ENCODE measurements around the gene WDR44. TPM values are rescaled to one million over a fixed set of nuclear protein-coding genes. Genes with fewer than 3 reads are reported as not detected.

The WDR44 gene
- total RNA-seq, 1 donor from 2014 or later = 12.5 TPM

GRCh38 chrX:118392716-118393115 is 46.8 kb downstream of the WDR44 start:
- Mint-ChIP-seq H3K4me1 (peaks cover 2% of the 10 kb centered on the region), H3K36me3 (peaks cover 18% of the 10 kb centered on the region), H3K27ac (no peak overlapping the region), H3K4me3 (no peak overlapping the region), H3K9me3 (peaks cover 3% of the 10 kb centered on the region), H3K27me3 (ENCODE audit: low read depth) (no peaks in the 10 kb centered on the region)
- no peak for DNase-seq (ENCODE audit: low spot score in 2 of 2, unreplicated experiment in 2 of 2)
- no peak for TF ChIP-seq CTCF (IDR thresholded peaks at IDR 0.05; ENCODE audit: unreplicated experiment)

- no peak overlapping the region for H3K27ac Mint-ChIP-seq
- peaks cover 25% of the 10 kb centered on the region for H3K36me3 Mint-ChIP-seq
- no peak for DNase-seq (ENCODE audit: low spot score in 2 of 2, unreplicated experiment in 2 of 2)
- H3K9me3 Mint-ChIP-seq = peaks cover 4% of the 10 kb centered on the region
- H3K4me1 Mint-ChIP-seq = no peaks in the 10 kb centered on the region
- no peak overlapping the region for H3K4me3 Mint-ChIP-seq
- H3K27me3 Mint-ChIP-seq (ENCODE audit: low read depth) = no peaks in the 10 kb centered on the region
- no peak for TF ChIP-seq CTCF (IDR thresholded peaks at IDR 0.05; ENCODE audit: unreplicated experiment)
These were observed 50.2 kb downstream of the WDR44 start for GRCh38 chrX:118396113-118396512.

- H3K9me3 Mint-ChIP-seq = peaks cover 37% of the 10 kb centered on the region
- peaks cover 6% of the 10 kb centered on the region for H3K4me1 Mint-ChIP-seq
- no peak for DNase-seq (ENCODE audit: low spot score in 2 of 2, unreplicated experiment in 2 of 2)
- TF ChIP-seq CTCF (IDR thresholded peaks at IDR 0.05; ENCODE audit: unreplicated experiment) = no peak
- peak overlapping the region; percentile 17 for H3K27ac Mint-ChIP-seq
- no peak overlapping the region for H3K4me3 Mint-ChIP-seq
- H3K36me3 Mint-ChIP-seq = peaks cover 30% of the 10 kb centered on the region
- H3K27me3 Mint-ChIP-seq (ENCODE audit: low read depth) = no peaks in the 10 kb centered on the region
These were observed 72.9 kb downstream of the WDR44 start for GRCh38 chrX:118418811-118419251.

GRCh38 chrX:118420462-118420861 is 74.6 kb downstream of the WDR44 start:
- Mint-ChIP-seq H3K27me3 (ENCODE audit: low read depth) (no peaks in the 10 kb centered on the region), H3K4me3 (no peak overlapping the region), H3K36me3 (peaks cover 22% of the 10 kb centered on the region), H3K9me3 (peaks cover 35% of the 10 kb centered on the region), H3K4me1 (peaks cover 6% of the 10 kb centered on the region), H3K27ac (peak overlapping the region; percentile 57)
- DNase-seq (ENCODE audit: low spot score in 2 of 2, unreplicated experiment in 2 of 2) = no peak
- TF ChIP-seq CTCF (IDR thresholded peaks at IDR 0.05; ENCODE audit: unreplicated experiment) = no peak

GRCh38 chrX:118423558-118423957 is 77.7 kb downstream of the WDR44 start:
- Mint-ChIP-seq H3K27me3 (ENCODE audit: low read depth) (no peaks in the 10 kb centered on the region), H3K4me3 (no peak overlapping the region), H3K4me1 (peaks cover 6% of the 10 kb centered on the region), H3K36me3 (peaks cover 4% of the 10 kb centered on the region), H3K27ac (no peak overlapping the region), H3K9me3 (peaks cover 10% of the 10 kb centered on the region)
- no peak for TF ChIP-seq CTCF (IDR thresholded peaks at IDR 0.05; ENCODE audit: unreplicated experiment)
- DNase-seq (ENCODE audit: low spot score in 2 of 2, unreplicated experiment in 2 of 2) = no peak

GRCh38 chrX:118432799-118433198 is 86.9 kb downstream of the WDR44 start:
- Mint-ChIP-seq H3K4me1 (no peaks in the 10 kb centered on the region), H3K36me3 (peaks cover 37% of the 10 kb centered on the region), H3K9me3 (peaks cover 11% of the 10 kb centered on the region), H3K27ac (no peak overlapping the region), H3K27me3 (ENCODE audit: low read depth) (no peaks in the 10 kb centered on the region), H3K4me3 (no peak overlapping the region)
- no peak for DNase-seq (ENCODE audit: low spot score in 2 of 2, unreplicated experiment in 2 of 2)
- no peak for TF ChIP-seq CTCF (IDR thresholded peaks at IDR 0.05; ENCODE audit: unreplicated experiment)
